ENCODE measurements around the gene SAMD14. TPM values are rescaled to one million over a fixed set of nuclear protein-coding genes. Genes with fewer than 3 reads are reported as not detected.
"Not testable (repeated sequence)": the region's sequence is repeated elsewhere in the genome, so short reads cannot be mapped to it uniquely, and the experiment has no call there.

The SAMD14 gene
- total RNA-seq, 1 donor from 2014 or later, result 21.2 TPM

DNA sequence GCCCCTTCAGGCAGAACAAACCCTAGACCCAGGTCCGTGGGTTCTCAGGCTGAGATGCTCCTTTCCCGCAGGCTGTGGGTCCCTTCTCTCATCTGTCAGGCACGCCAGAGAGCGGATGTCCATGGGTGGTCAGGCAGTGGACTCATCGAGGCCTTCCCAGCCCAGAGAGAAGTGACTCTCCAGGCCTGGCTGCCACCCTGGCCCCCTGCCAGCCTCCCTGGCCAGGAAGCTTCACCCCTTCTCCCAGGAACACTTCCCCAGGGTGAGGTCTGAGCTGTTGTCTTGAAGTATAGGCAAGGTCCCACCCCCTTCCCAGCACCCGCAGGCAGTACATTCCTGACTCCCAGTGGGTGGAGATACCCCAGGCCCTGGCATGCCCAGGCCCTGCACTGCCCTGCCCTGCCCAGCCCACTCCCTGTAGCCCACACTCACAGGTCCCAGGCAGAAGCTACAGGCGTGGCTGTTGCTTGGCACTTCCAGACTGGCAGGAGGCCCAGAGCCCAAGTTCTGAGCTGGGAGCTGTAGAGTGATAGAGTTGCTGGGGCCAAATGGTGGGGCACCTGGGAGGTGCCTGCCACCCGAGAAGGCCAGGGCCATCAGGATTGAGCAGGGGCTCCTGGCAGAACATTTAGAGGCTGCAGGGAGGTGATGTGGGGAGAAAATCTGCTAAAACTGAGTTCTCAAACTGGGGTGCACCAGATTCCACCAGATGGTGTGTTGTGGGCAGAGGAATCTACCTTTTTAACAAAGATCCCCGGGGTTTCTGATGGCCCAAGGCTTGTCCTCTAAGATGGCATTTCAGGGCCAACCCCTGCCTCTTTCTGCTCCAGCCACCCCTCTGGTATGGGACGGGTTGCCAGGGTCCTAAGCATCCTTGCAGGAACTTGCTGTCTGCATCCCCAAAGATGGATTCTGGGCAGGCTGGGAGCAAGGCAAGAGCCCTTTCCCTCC is 67.4 kb downstream of the SAMD14 start:
- DNase-seq (ENCODE audit: low spot score in 2 of 2) (no peak), FAIRE-seq (no peak)

DNA sequence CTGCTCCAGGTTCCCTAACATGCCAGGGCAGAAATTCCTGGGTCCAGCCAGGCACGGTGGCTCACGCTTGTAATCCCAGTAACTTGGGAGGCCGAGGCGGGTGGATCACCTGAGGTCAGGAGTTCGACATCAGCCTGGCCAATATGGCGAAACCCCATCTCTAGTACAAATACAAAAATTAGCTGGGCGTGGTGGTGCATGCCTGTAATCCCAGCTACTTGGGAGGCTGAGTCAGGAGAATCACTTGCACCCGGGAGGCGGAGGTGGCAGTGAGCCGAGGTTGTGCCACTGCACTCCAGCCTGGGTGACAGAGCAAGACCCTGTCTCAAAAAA is 68.3 kb downstream of the SAMD14 start:
- DNase-seq (ENCODE audit: low spot score in 2 of 2); FAIRE-seq: not testable (repeated sequence)

GRCh38 chr17:50060951-50061712 is 68.8 kb downstream of the SAMD14 start:
- FAIRE-seq, result no peak
- DNase-seq (ENCODE audit: low spot score in 2 of 2), result peak in 1 of 2 donors; percentile 51

Other genes with a start within 250 kb of the SAMD14 start
- not detected for gene DLX4, start 161.0 kb downstream of the SAMD14 start, total RNA-seq
- gene DLX3, start 134.9 kb downstream of the SAMD14 start, total RNA-seq, result not detected
- 20.0 TPM for gene ITGA3, start 74.0 kb downstream of the SAMD14 start, total RNA-seq
- 11.8 TPM for gene PDK2, start 34.8 kb downstream of the SAMD14 start, total RNA-seq
- 68.9 TPM for gene PPP1R9B, start 20.5 kb upstream of the SAMD14 start, total RNA-seq
- gene SGCA, start 35.8 kb upstream of the SAMD14 start, total RNA-seq, result not detected
- gene COL1A1, start 71.5 kb upstream of the SAMD14 start, total RNA-seq, result 26.1 TPM
- not detected for gene TMEM92, start 144.3 kb upstream of the SAMD14 start, total RNA-seq
- gene XYLT2, start 216.0 kb upstream of the SAMD14 start, total RNA-seq, result 9.0 TPM
- gene MRPL27, start 243.0 kb upstream of the SAMD14 start, total RNA-seq, result 38.7 TPM
- 1.2 TPM for gene EME1, start 243.1 kb upstream of the SAMD14 start, total RNA-seq